HG02623 (cell line): ENCODE measurements around the gene CD160.
"Not testable (repeated sequence)": the region's sequence is repeated elsewhere in the genome, so short reads cannot be mapped to it uniquely, and the experiment has no call there.

Experiments
- ATAC-seq: cut with Tn5 transposase; IDR thresholded peaks from one replicate; pipeline ENCODE4 v1.9.1; 2021; ENCODE audit warnings: moderate library complexity; ENCODE audit not compliant: unreplicated experiment

Gene CD160

DNA sequence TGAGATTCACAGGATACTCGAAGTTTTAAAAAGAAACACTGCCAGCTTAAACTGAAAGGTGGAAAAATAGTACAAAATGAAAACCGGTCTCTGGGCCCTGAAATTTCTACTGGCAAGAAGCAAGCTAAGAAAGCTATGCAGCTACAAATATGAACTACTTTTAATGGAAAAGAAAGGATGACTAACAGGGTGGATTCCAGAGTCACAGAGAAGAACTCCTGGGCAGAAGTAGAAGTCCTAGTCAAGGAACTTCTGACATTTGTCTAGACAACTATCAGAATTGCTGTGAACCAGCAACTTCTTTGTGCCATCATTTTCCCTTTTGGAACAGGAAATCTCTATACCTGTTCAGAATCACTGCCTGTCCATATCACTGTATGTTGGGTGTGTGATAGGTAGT is 38.1 kb downstream of the CD160 start:
- ATAC-seq, result no peak

DNA sequence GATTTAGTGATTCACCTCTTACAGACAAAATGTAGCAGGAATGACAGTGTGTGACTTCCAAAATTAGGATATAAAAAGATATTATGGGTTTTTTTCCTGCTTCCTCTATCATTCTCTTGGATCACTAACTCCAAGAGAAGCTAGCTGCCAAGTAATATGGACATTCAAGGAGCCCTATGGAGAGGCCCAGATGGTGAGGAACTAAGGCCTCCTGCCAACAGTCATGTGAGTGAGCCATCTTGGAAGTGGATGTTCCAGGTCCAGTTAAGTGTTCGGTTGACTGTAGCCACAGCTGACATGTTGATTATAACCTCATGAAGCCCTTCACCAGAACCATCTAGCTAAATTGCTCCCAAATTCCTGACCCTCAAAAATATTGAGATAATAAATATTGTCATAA is 38.8 kb downstream of the CD160 start:
- ATAC-seq, result no peak

DNA sequence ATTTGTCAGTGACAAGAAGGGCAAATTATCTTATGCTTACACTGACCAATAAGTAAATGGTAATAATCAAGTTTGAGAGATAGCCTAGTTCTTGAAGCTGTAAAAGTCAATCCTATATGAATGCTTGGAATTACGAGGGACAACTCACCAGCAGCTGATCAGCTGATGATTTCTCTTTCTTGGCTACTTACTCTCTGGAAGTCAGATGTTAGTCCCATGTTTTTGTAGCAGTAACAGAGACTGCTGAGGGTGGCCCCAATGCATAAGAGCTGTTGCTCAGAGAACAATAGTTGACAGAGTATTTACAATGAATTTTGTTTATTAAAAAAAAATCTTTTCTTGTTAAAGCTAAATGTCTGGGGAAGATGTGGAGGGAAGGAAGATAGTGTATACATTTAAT is 39.3 kb downstream of the CD160 start:
- no peak for ATAC-seq

DNA sequence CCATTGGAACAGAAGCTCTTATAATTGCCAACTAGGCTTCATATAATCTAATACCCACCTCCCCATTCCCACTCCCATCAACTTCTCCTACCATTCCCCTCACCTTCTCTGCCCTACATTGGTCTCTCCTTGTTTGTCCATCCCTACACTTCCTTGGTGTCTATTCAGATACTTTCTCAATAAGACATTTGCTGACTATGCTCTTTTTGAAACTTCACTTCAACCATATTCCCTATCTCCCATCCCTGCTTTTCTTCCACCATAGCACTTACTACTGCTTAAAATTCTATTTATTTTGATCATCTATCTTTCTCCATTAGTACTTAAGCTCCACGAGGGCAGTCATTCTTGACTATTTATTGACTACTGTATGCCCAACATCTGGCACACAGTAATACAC is 40.4 kb downstream of the CD160 start:
- ATAC-seq, result no peak

DNA sequence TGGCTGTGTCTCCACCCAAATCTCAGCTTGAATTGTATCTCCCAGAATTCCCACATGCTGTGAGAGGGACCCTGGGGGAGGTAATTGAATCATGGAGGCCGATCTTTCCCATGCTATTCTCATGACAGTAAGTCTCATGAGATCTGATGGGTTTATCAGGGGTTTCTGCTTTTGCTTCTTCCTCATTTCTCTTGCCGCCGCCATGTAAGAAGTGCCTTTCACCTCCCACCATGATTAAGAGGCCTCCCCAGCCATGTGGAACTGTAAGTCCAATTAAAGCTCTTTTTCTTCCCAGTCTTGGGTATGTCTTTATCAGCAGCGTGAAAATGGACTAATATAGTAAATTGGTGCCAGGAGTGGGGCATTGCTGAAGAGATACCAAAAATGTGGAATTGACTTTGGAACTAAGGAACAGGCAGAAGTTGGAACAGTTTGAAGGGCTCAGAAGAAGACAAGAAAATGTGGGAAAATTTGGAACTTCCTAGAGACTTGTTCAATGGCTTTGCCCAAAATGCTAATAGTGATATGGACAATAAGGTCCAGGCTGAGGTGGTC is 41.2 kb downstream of the CD160 start:
- ATAC-seq, result not testable (repeated sequence)

DNA sequence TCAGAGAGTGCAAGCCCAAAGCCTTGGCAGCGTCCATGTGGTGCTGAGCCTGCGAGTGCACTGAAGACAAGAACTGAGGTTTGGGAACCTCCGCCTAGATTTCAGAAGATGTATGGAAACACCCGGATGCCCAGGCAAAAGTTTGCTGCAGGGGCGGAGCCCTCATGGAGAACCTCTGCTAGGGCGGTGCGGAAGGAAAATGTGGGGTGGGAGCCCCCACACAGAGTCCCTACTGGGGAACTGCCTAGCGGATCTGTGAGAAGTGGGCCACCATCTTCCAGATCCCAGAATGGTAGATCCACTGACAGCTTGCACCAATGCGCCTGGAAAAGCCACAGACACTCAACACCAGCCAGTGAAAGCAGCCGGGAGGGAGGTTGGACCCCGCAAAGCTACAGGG is 42.2 kb downstream of the CD160 start:
- ATAC-seq, result not testable (repeated sequence)

DNA sequence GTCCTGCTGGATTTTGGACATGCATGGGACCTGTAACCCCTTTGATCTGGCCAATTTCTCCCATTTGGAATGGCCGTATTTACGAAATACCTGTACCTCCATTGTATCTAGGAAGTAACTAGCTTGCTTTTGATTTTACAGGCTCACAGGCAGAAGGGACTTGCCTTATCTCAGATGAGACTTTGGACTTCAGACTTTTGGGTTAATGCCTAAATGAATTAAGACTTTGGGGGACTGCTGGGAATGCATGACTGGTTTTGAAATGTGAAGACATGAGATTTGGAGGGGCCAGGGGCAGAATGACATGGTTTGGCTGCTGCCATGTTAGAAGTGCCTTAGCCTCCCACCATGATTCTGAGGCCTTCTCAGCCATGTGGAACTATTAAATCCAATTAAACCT is 42.7 kb downstream of the CD160 start:
- ATAC-seq, result not testable (repeated sequence)

DNA sequence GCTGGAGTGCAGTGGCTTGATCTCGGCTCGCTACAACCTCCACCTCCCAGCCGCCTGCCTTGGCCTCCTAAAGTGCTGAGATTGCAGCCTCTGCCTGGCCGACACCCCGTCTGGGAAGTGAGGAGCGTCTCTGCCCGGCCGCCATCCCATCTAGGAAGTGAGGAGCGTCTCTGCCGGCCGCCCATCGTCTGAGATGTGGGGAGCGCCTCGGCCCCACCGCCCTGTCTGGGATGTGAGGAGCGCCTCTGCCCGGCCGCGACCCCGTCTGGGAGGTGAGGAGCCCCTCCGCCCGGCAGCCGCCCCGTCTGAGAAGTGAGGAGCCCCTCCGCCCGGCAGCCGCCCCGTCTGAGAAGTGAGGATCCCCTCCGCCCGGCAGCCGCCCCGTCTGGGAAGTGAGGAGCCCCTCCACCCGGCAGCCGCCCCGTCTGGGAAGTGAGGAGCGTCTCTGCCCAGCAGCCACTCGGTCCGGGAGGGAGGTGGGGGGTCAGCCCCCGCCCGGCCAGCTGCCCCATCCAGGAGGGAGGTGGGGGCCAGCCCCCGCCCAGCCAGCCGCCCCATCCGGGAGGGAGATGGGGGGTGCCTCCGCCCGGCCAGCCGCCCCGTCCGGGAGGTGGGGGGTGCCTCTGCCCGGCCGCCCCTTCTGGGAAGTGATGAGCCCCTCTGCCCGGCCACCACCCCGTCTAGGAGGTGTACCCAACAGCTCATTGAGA is 45.1 kb downstream of the CD160 start:
- not testable (repeated sequence) for ATAC-seq

DNA sequence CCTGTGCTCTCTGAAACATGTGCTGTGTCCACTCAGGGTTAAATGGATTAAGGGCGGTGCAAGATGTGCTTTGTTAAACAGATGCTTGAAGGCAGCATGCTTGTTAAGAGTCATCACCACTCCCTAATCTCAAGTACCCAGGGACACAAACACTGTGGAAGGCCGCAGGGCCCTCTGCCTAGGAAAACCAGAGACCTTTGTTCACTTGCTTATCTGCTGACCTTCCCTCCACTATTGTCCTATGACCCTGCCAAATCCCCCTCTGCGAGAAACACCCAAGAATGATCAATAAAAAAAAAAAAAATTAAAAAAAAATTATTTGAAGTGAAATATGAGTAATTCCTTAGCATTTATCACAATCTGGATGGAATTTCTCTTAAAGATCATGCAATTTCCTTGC is 45.8 kb downstream of the CD160 start:
- ATAC-seq, result not testable (repeated sequence)

DNA sequence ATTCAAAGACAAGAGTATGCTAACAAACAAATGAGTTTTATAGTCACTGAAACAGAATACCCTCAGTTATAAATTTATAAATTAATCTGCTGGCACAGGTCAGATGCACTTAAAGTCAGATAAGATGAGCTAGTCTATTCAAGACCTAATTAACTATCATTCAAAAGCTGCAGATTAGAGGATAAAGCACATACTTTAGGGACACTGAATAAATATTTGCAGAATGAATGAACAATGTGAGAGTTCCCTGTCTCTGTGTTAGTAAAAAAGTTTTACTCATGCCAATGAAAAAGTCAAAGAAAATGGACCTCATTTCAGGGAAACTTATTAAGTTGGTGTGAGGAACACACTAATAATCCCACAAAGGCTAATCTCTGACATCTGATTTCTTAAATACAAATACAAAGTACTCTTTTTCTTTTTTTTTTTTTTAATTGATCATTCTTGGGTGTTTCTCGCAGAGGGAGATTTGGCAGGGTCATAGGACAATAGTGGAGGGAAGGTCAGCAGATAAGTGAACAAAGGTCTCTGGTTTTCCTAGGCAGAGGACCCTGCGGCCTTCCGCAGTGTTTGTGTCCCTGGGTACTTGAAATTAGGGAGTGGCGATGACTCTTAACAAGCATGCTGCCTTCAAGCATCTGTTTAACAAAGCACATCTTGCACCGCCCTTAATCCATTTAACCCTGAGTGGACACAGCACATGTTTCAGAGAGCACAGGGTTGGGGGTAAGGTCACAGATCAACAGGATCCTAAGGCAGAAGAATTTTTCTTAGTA is 46.5 kb downstream of the CD160 start:
- ATAC-seq, result not testable (repeated sequence)

DNA sequence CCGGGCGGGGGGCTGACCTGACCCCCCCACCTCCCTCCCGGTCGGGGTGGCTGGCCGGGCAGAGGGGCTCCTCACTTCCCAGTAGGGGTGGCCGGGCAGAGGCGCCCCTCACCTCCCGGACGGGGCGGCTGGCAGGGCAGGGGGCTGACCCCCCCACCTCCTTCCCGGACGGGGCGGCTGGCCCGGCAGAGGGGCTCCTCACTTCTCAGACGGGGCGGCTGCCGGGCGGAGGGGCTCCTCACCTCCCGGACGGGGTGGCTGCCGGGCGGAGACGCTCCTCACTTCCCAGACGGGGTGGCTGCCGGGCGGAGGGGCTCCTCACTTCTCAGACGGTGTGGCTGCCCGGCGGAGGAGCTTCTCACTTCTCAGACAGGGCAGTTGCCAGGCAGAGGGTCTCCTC is 47.6 kb downstream of the CD160 start:
- not testable (repeated sequence) for ATAC-seq

DNA sequence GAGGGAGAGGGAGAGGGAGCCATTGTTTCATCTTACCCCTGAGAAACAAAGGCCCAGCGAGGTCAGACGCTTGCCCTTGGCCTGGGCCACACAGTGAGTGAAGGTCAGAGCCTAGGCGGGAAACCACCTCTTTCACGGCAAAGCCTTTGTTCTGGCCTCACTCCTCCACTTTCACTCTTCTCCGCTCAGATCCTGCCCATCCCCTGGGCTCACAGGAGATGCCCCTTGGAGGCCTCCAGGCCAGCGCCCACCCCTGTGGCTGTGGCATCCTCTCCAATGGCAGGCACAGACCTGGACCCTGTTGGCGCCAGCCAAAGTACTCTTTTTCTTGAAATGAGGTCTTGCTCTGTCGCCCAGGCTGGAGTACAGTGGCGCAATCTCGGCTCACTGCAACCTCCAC is 48.7 kb downstream of the CD160 start:
- ATAC-seq, result not testable (repeated sequence)

DNA sequence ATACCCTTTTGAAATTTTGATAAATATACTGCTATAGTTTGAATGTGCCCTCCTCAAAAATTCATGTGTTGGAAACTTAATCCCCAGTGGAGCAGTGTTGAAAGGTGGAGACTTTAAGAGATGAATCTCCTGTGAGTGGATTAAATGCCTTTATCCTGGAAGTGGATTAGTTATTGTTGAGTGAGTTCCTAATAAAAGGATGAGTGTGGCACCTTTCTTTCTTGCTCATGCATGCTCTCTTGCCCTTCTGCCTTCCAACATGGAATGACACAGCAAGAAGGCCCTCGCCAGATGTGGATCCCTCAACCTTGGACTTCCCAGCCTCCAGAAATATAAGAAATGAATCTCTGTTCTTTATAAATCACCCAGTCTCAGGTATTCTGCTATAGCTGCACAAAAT is 51.8 kb downstream of the CD160 start:
- ATAC-seq, result no peak

DNA sequence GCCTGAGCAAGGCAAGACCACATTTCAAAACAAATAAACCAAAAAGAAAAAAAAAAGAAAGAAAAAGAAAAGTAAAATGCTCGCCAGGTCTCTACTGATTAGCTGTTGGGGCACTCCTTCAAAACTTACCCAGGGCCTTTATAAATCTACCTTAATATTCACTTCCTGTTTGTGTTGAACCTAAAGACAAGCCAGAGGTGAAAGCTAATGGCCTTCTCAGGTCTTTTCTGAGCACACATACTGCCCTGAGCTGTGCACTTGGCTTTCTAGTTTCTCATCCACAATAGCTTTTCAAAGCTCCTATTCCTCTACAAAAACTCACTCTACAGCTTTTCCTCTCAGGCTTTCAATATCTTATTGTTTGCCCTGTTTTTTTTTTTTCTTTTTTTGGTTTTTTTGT is 54.1 kb downstream of the CD160 start:
- ATAC-seq, result no peak

DNA sequence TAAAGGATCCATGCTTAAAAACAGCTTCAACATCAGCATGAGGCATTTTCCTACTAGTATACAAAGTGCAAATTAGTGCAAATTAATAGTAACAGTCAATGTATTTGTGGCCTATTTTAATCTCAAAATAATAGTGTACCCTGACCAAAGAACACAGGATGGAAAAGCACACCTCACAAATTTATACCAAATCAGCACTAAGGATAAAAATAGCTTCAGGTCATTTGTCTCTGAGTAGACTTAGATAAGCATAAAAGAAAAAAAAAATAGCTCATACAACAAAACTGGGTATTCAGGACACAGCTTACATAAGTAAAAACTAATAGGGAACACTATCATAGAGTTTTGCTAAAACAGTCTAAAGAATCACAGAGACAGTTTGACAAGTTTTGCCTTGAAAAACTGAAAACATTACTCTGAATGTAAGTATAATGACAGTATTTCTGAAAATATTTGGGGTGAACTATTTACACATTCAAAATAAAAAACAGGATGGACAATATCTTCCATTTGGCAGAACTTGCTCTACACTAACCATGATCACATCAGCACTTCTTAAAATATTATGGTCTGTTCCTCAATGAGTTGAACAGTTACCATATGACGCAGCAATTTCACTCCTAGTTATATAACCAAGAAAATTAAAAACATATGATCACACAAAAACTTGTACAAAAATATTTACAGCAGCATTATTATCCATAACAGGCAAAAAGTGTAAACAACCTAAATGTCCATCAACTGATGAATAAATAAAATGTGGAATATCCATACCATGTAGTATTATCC is 58.3 kb downstream of the CD160 start:
- no peak for ATAC-seq

DNA sequence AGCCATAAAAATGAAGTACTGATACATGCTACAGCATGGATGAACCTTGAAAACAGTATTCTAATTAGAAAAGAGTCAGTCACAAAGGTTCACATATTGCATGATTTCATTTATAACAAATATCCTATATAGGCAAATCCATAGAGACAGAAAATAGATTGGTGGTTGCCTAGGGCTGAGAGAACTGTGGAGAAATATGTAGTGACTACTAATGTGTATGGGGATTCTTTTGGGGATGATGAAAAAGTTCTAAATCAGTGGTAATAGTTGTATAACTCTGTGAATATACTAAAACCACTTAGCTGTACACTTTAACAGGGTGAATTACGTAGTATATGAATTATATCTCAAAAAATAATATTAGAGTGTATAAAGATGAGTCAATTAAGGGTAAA is 58.8 kb downstream of the CD160 start:
- no peak for ATAC-seq

DNA sequence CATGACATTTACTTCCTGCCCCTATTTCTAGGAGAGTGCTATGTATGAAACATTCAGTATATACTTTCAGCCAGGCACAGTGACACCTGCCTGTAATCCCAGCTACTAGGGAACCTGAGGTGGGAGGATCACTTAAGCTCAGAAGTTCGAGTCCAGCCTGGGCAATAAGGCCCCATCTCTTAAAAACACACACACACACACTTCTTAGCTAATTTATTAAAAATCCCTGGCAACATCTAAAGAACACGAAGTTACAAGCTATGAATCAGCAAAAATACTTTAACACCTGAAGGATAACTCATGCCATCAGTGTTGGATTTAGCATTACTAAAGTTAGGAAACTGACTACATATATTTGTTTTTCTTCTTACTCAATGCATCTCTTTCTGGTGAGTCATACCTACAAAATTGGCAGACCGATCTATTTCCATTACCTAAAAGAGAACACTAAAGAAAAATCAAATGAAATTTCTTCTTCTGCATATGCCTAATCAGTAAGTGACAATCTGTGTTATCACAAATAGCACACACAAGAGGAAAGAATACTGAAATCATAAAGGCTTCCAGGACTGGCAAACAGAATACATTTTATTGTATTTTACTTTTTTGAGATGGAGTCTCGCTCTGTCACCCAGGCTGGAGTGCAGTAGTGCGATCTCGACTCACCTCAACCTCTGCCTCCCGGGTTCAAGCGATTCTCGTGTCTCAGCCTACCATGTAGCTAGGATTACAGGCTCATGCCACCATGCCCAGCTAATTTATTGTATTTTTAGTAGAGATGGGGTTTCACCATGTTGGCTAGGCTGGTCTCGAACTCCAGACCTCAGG is 63.2 kb downstream of the CD160 start:
- no peak for ATAC-seq

DNA sequence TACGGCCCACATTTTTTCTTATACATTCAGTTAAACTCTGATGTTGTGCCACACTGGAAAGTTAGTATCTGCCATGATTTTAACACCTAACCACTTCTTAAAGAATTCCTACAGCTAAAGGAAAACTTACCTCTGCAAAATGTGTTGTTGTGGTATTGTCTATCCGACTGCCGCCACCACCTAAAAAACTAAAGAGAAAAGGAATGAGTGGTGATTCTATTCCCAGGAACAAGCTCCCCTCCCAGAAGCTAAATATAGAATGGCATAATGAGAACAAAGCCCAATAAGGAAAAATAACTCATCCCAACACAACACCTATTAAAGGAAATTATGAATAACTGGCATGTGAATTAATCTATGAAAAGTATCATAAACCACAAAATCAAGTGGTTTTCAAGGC is 65.1 kb downstream of the CD160 start:
- no peak for ATAC-seq

DNA sequence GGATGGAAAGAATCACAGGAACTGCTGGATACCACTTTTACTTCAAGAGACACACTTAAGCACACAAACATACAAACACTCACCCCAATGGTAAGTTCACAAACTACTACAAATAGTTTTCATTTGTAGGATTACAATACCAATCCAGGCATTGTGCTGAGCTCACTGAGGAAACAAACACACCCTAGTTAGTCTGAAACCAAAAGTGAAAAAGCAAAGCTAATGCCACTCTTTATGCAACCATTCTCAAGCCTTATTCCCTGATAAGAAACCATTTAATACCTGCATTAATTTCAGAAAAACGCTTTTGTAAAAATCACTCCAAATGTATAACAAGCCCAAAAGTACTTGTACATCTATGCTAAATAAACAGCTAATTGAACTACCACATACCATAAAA is 66.2 kb downstream of the CD160 start:
- no peak for ATAC-seq

DNA sequence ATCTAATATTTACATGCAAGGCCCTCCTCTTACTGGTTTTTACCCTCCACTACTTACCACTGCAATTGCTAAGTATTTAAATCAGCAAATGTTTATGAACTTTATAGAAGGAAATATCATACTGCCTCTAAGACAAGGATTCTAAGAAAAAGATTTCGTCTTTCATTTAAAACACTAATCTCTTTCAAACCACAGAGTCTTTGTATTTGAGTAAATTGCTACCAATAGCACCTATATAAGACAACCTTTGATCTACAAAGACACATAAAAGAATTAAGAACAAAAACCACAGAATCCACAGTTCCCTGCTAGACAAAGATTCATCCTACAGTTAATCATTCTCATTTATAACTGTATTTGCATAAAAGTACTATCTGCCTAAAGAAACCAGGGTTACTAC is 67.0 kb downstream of the CD160 start:
- ATAC-seq, result no peak

DNA sequence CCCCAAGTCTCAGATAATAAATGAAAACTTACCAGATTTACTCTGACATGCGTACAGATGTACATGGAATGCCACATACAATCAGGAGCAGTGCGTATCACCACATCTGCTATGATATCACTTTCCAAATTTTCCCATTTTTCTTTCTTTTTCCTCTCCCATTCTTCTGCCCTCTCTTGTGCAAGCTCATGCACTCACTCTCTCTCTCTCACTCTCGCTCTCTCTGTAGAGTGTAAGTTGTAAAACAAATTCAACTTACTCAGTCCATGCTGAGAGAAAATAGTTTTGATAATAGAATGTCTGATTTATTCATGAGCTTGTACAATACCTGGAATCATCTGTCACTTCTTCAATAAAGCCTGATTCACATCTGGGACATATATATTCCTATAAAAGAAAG is 69.3 kb downstream of the CD160 start:
- no peak for ATAC-seq
